ENCODE data around the gene FOLR1.
"Not testable (repeated sequence)": the region's sequence is repeated elsewhere in the genome, so short reads cannot be mapped to it uniquely, and the experiment has no call there.

Gene FOLR1

GRCh38 chr11:72191961-72192381, at the start of gene FOLR1:
FOLR1 (plus strand) TSS chr11:72192140; CDS start chr11:72192174, 34 bp downstream.
- H3K4me3 ChIP-seq (ENCODE audit: control insufficient read depth, low read depth, low read length) = no peak within 1 kb of the TSS
- DNase-seq (ENCODE audit: low read depth) = no peak
- TF ChIP-seq CTCF (conservative IDR thresholded peaks at IDR 0.05; ENCODE audit: control insufficient read depth, insufficient read depth, low read depth, low read length) = no peak

GRCh38 chr11:72142543-72142942, 49.4 kb upstream of the FOLR1 start:
- DNase-seq (ENCODE audit: low read depth); H3K4me3 ChIP-seq (ENCODE audit: control insufficient read depth, low read depth, low read length): not testable (repeated sequence)

GRCh38 chr11:72144807-72145565, 47.0 kb upstream of the FOLR1 start:
- H3K4me3 ChIP-seq (ENCODE audit: control insufficient read depth, low read depth, low read length) = no peak overlapping the region
- no peak for TF ChIP-seq CTCF (conservative IDR thresholded peaks at IDR 0.05; ENCODE audit: control insufficient read depth, insufficient read depth, low read depth, low read length)
- DNase-seq (ENCODE audit: low read depth) = peak; percentile 74

- TF ChIP-seq CTCF (conservative IDR thresholded peaks at IDR 0.05; ENCODE audit: control insufficient read depth, insufficient read depth, low read depth, low read length) = no peak
- no peak for DNase-seq (ENCODE audit: low read depth)
Measured at GRCh38 chr11:72146625-72147024, 45.3 kb upstream of the FOLR1 start.

GRCh38 chr11:72150882-72151281, 41.1 kb upstream of the FOLR1 start:
- TF ChIP-seq CTCF (conservative IDR thresholded peaks at IDR 0.05; ENCODE audit: control insufficient read depth, insufficient read depth, low read depth, low read length) = no peak
- DNase-seq (ENCODE audit: low read depth) = no peak
- no peak overlapping the region for H3K4me3 ChIP-seq (ENCODE audit: control insufficient read depth, low read depth, low read length)

More at GRCh38 chr11:72146625-72147024, 45.3 kb upstream of the FOLR1 start:
- H3K4me3 ChIP-seq (ENCODE audit: control insufficient read depth, low read depth, low read length) = no peak overlapping the region

GRCh38 chr11:72153874-72154273, 38.1 kb upstream of the FOLR1 start:
- H3K4me3 ChIP-seq (ENCODE audit: control insufficient read depth, low read depth, low read length); DNase-seq (ENCODE audit: low read depth): not testable (repeated sequence)

- no peak for DNase-seq (ENCODE audit: low read depth)
- no peak for TF ChIP-seq CTCF (conservative IDR thresholded peaks at IDR 0.05; ENCODE audit: control insufficient read depth, insufficient read depth, low read depth, low read length)
- H3K4me3 ChIP-seq (ENCODE audit: control insufficient read depth, low read depth, low read length) = no peak overlapping the region
Measured at GRCh38 chr11:72154816-72155215, 37.1 kb upstream of the FOLR1 start.

GRCh38 chr11:72155751-72156150, 36.2 kb upstream of the FOLR1 start:
- DNase-seq (ENCODE audit: low read depth) = no peak
- TF ChIP-seq CTCF (conservative IDR thresholded peaks at IDR 0.05; ENCODE audit: control insufficient read depth, insufficient read depth, low read depth, low read length) = no peak
- H3K4me3 ChIP-seq (ENCODE audit: control insufficient read depth, low read depth, low read length) = no peak overlapping the region
